GM18867 (cell line): ENCODE results near the gene HOXA3.

ENCODE experiments used
- ATAC-seq: cut with Tn5 transposase; IDR thresholded peaks from one replicate; pipeline ENCODE4 v1.9.1; 2021; ENCODE audit warnings: mild to moderate bottlenecking, moderate library complexity; ENCODE audit not compliant: unreplicated experiment

Gene HOXA3

DNA sequence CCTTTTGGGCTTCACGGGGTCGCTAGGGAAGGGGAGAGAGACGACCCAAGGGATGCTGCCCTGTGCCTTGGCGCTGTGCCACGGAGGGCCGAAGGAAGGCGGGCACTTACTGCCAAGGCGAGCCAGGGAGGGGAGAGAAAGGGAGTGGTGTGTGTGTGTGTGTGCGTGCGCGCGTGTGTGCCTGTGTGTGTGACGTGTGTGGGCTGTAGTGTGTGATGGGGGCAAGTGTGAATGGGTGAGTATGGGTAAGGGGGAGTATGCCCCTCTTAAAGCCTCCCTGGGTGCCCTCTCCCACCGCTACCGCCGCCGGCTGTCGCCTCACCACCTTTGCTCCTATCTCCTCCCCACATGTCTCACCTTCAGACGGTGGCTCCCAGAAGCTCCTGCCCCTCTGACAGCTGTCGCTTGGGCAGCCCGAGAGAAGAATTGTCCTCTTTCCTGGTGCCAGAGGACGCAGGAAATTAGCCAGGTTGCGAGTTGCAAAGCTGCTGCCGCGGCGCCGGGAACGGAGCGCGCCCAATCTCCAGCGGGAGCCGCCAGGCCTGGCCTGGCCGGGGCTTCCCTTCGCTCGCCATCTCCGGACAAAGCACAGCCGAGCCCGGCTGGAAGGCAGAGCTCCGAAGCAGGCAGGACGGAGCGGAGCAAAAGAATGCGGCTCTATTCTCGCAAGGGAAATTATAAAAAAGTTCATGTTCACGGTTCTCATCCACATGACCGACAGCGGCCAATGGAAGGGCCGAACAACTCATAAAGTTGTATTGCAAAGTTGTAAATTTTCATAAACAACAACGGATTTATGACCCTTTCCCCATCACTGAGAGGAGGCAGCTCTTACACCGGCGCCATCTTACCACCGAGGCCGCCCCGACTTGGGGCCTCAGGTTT lies at the start of gene HOXA3:
Gene HOXA3 (minus strand): TSS at position 653 of the 885 bp plus-strand sequence. CDS start 41,943 bp downstream, outside the sequence.
- ATAC-seq: no peak

DNA sequence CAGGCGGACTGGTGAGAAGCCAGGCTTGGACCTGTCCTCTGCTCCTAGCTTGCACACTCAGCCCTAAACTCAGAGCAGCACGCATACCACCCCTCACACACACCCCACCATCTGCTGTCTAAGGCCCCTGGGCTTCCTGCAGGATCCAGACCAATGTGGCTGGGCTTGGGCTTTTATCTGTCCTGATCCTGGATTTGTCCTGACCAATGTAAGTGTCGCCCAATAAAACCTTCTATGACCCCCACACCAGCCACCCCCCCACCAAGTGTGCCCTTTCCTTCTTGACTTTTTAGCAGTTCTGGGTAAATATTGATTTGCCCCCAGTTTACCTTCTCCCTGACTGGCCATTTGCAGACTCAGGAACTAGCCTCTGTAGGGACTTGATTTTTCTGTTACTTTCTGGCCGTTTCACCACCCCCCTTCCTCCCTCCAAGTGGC lies 49.2 kb upstream of the HOXA3 start:
- ATAC-seq: no peak

DNA sequence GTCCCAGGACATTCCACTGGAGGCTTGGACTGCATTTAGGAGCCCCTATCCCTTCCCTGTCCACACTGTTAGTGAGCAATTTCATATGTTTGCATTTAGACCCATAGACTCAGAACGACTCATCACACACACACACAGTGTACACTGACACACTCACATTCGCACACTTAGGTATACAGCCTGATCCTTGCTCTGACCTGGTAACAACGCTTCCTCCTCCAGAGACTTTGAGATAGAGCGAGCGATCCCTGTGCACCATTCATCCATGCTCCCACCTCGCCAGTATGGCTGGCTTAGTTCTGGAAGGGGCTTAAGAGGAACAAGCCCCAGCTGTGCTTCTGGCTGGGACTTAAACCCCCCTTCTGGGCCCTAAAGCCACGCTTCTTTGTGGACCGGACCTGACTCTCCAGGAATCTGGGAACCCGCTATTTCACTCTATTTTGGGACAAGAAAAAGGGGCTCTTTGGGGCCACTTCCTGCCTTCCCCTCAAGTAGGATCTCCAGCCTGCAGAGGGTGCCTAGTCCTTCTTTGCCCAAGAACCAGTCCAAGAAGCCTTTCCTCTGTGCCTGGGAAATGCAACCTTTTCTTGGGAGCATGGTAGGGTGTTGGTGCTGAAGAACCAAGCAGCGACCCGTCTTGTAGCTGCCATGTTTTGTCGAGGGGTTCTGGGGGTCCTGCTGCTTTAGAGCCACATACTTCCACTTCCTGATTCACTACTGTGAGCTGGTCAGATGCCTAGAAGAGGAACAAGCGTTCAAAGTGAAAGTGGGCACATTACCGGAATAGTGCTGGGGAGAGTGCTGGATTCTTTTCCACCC lies 48.6 kb upstream of the HOXA3 start:
- ATAC-seq: no peak

DNA sequence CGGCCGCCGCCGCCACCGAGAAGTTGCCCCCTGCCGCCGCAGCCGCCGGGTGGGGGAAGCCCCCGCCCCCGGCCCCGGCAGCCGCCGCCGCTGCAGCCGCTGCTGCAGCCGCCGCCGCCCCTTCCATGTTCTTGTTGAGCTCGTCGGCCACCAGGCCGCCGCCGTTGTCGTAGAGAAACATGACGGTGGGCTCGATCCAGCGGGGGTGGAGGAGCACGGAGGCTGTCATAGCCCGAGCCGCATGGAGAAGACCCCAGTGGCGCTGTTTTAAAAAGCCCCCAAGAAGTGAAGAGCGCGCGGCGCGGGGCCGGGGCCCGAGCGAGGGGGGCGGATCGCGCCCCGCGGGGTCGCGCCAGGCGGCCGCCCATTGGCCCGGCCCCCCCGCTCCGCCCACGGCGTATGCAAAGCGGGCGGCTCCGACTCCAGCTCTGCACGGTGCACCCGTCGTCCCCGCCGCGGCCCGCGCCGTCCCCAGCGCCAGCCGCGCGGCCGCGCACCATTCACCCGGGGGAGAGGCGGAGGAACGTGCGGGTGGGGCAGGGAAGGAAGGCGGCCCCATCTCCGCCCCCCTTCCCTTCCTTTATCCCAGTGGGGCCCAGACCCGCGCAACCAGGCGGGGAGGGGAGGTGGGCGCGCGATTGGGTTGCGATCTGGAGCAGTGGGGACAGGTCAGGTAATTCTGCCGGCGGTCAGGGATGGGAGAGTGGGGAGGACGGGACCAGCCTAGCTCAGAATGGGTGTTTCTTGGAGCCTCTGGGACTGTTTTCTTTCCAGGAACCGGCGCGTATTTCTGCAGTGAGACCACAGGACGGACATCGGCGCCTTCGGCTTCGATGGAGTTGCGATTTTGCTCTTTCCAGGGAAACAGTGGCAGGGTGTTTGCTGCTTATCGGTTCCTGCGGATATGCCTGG lies 47.7 kb upstream of the HOXA3 start, which contains the start of gene HOXA13:
Gene HOXA13 (minus strand): TSS at position 243 of the 912 bp plus-strand sequence. CDS start 14 bp downstream, at position 229.
- peak; percentile 79 for ATAC-seq

DNA sequence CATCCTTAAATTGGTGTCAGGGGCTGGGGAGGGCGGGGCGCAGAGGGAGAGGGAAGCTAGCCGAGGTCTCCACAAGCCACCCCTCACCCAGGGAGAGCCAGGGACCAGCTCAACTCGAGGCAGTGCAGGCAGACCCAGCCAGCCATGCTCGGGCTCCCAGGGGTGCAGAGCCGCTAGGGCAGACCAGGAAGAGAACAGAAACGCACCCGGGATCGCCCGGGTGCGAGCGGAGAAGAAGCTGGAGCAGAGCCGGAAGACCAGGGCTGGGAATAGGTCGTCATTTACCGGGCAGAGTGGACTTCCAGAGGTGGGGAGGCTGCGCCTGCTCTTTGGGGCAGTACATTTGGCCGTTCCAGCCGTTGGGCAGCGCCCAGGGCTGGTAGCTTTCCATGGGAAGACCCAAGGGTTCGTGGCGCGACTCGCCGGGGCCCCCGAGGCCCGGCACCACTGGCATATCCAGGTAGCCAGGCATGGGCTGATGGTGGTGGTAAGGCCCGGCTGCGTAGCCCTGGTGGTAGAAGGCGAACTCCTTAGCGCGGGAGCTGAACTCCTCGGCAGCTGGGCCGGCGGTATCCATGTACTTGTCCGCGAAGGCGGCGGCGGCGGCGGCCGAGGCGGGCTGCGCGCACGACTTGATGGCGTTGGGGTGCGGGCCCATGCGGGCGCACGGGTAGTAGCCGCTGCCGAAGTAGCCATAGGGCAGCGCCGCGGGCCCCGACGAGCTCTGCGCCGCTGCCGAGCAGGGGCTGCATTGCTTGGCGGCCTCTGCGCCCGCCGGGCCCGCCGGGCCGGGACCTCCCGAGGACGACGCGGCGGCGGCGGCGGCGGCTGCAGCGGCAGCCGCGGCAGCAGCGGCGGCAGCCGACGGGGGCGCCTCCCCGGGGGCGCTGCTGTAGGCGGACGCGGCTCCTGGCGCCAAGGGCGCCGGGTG lies 46.8 kb upstream of the HOXA3 start:
- peak; percentile 13 for ATAC-seq

DNA sequence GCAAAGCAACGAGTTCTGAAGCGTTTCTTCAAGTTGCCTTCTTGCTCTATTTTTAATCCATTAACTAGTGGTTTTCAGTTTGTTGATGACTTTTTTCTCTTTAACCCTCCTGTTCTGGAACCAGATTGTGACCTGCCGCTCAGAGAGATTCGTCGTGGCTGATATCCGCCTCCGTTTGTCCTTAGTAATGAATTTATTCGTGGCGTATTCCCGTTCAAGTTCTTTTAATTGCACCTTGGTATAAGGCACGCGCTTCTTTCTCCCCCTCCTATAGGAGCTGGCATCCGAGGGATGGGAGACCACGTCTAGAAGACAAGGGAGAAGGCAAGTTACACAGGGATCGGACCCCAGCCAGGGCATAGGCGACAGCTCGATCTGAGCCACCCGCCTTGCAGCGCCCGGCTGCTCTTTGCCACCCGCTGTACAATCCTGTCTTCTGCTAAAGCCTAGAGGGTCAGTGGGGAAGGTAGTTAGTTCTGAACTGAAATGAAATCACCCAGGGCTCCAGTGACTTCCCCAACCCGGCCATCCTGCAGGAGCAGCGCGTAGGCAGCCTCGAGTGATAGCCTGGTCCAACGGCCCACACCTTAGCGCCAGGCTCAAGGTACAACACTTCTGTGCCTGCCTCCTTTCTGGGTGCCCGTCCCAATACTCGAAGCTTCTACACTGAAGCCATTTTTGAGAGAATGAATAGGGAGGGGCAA lies 45.9 kb upstream of the HOXA3 start:
- no peak for ATAC-seq

DNA sequence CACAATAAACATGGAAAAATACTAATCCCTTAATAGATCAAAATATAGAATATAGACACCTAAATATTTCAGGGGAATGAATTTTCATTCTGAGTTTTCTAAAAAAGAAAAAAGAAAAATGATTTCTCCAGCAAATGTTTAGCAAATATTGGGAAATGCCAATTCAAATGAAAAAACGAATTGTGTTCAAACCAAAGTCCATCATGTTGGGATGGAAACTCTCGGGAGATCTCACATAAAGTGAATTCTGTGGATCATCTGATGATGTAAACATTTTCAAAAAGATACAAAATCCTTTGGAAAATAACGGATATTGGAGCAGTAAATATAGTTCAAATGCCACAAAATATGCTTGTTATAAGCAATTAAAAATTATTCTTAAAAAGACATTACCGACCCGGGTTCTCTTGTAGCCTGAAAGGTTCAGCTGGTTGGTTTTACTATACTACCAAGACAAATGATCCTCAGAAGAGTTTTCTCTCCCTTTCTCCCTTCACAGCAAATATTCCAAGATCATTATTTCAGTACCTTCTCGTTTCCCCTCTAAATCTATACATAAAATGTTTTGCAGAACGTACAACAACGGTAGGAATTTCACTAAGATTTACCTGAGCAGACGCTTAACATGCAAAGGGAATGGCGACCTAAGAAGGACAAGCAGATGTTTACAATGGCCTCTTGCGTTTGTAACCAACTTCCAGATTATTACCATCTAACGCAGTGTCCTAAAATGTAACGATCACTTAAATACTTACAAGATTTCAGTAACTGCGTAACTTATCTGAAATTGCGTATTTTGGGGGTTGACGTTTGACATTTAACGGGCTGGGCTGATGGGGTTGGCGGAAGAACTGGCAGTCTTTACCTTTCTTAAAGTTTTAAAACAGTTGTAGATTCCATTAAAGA lies 45.0 kb upstream of the HOXA3 start:
- ATAC-seq: no peak

DNA sequence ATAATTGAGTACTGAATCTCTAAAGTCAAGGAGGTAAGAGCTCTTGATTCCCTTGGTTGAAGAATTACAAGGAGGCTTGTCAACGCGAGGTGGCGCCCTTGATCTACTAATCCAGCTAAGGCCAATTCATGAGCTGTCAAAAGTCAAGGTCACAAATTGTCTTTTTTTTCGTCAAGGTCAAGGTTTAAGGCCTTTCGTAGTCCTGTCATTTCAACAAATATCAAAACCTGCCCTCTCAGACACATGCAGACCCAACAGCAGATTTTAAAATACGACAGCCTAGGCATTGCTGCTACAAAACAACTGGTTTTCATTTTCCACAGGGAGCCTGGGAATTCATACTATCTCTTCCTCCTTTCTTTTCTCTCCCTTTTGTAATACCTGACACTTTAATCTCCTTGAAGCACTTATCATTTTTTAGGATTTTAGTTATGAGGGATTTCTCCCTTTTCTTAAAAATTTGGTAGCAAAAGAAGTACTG lies 43.9 kb upstream of the HOXA3 start:
- ATAC-seq: no peak

DNA sequence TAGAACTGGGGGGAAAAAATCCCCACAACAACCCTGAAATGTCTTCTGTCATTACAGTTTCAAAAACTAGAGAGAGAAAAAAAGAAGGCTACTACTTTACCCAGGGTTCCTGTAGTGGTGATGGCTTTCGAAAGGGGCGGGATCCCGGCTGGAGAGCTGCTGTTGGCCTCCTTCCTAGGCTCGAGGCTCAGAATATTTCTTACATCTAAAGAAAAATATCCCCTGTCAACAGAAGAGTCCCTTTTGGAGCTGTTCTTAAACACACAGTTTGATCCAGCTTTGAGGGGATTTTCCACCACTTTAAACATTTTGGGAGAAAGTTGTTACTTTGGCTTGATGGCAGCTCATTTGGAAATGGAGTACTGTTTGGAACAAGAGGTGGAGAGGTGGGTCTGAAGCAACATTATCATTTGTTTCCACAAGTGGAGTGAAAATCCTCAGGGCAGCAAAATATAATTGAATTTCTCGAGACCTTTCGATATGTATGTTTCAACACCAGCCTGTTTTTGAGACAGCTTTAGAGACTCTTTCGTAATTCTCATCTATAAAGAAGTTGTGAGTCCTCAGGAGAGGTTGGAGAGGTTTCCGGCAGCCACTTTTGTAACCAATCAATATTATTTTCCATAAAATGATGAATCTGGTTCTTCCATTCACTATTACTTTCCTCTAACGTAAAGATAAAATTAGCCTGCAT lies 42.5 kb upstream of the HOXA3 start:
- ATAC-seq: no peak

DNA sequence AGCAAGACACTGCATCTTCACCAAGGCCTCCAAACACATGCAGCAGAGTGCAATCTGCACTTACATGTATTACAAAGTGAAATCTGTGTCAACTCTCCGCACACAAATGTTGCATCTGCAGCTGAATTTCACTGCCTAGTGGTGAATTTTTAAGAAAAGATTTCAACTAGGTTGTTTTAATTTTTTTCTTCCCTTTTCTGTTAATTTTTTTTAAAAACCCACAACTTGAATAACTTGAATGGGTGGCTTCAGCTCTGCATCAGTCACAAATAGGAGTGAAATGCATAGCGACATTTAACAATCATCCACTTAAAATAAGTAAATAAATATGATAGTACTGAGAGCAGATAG lies 41.6 kb upstream of the HOXA3 start:
- ATAC-seq: no peak

DNA sequence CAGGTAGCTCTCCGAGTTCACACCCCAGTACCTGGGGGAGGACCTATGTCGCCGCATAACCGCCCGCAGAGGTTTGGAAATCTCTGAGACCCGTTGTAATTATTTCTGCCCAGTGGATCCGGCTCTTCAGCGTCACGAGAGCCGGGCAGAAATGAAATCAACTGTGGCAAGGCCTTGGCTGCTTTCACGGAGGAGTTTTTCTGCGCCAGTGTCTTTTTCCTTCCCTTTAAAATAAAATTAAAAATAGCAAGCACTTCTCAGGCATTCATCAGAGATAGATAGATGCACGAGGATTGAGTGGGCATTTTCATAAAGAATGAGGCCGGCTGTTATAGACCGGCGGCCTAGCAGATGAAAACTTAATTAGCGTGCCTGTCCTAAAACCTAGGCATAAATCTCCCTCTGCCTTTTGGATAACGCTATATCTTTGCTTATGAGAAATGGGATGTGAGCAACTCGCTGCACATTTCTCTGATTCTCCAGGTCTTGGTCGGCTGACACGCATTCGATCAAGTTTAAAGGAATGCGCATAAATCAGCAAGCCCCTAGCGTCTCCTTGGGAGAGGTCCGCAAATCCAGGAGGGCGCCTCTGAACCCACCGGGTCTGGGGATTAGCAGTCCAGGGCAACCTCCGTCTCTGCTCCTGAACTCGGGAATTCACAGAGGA lies 41.1 kb upstream of the HOXA3 start:
- no peak for ATAC-seq

DNA sequence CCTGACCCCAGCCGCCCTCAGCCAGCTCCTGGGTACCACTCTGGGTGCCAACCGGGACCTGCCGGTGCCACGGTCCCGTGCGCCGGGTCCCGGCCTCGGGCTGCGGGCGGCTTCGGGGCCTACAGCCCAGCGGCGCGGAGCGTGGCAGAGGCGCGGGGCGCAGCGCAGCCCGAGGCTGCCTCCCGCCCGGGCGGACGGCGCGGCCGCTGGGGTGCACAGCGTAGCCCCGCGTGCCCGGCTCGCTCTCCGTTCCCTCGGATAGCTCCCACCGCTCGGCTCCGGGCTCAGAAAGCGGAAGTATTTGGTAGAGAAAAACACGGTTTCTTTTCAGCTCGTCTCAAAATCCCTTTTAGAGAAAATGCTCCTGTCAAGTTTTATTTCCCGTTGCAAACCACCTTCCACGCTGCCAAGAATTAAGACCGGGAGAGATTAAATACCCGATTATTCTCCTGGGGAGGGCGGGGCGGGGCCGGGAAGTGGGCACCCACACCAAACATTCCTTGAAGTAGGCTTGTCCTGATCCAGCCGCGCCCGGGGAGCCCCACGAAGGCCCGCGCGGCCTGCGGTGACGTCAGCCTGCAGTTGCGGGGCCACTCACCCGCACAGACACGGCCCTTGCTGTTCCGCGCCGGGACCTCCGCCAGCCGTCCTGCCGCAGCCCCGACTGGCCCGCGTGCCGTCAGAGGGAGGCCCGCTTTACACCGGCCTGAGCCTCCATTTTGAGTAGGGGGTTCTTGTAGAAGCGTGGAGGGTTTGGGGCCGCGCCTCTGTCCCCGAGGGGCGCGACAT lies 40.4 kb upstream of the HOXA3 start:
- no peak for ATAC-seq

DNA sequence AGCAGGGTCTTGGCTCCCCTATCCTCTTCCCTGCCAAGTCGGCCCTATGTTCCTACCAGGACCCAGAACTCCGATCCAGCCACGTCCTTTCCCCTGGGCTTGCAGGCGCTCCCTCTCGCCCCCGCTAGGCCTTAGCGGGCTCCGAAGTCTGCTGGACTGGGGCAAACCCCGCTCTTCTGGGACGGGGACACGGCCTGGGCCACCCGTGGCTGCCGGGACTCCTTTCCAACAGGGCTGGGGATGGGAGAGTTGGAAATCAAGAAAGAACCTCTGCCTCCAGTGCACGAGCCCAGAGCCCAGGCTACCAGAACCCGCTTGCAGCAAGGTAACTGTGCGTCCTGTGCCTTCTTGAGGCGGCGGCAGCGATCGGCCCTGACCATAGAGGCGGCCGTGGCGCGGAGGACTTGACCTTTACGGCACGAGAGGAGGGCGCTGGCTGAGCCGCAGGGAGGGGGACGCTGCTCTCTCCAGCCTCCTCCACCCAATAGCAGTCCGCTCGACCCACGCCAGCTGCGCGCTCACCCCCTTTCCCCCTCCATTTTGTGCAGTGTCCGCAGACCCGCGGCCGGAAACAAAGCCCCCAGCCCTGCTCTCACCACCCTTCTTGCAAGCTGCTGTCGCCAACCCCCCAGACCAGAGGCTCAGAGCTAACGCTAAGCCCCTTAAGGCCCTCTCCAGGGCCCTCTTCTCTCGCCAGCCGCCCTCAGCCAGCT lies 39.6 kb upstream of the HOXA3 start:
- no peak for ATAC-seq

DNA sequence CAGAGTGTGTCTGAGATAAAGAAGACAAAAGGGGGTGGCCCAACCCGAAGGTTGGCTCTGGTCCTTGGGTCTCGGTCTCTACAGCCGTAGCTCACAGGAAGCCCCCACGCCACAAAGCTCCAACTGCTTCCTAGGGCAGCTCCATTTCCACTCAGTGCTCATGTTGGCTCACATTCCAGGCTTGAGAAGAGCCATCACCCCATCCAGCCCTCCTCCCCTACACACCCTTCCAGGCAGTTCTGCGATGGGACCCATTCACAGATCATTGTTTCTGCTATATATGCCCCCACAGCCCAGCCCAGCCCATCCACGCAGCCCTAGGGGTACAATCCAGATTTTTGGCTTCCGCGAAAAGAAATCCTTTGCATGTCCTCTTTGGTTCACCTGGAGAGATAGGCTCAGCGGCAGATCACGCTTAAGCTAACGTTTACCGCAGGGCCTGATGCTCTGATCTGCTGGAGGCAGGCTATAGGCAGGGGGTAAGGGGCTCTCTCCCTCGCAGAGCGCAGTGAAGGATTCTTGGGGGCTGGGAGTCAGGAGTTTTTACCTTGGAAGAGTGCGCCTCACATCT lies 38.9 kb upstream of the HOXA3 start:
- no peak for ATAC-seq
